K562 treated with DMSO at 1 percent for 4 hours (cell line): ENCODE data around the gene TFDP1. TPM values are rescaled to one million over a fixed set of nuclear protein-coding genes. Genes with fewer than 3 reads are reported as not detected.

Experiments
- total RNA-seq: library from RNA; unstranded; fragments of 300-600 nt; gene quantifications from 2 replicates; pipeline ENCODE4 v1.2.3, GENCODE V29; 2022; ENCODE audit not compliant: insufficient read depth

Gene TFDP1, protein sequence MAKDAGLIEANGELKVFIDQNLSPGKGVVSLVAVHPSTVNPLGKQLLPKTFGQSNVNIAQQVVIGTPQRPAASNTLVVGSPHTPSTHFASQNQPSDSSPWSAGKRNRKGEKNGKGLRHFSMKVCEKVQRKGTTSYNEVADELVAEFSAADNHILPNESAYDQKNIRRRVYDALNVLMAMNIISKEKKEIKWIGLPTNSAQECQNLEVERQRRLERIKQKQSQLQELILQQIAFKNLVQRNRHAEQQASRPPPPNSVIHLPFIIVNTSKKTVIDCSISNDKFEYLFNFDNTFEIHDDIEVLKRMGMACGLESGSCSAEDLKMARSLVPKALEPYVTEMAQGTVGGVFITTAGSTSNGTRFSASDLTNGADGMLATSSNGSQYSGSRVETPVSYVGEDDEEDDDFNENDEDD
- total RNA-seq = 51.8 and 79.8 TPM in 2 replicates

DNA sequence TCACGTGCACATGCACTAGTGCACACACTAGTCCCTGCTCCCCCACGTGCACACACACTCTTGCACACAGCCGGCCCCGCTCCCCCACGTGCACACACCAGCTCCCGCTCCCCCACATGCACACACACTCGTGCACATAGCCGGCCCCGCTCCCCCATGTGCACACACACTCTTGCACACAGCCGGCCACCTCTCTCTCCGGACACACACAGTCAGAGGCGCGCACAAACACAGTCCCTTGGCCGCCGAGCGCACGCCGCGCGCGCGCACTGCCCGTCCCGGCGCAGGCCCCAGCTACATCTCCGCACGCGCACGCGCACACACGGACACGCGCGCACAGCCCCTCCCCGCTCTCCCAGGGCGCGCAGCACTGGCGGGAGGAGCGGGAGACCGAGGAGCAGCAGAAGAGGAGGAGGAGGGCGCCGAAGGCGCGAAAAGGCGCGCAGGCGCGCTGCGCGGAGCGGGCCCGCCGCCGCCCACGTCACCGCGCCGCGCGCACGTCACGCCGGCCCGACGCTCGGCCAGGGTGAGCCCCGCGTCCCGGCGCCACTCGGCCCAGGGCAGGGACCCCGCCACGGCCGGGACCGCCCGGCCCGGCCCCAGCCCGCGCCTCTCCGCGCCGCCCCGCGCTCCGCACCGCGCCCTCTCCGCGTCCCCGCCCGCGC, at the start of gene TFDP1:
Gene TFDP1, plus strand, starts transcription at position 549 of the 665 bp plus-strand sequence. CDS start 1,085 bp downstream, outside the sequence.

GRCh38 chr13:113657851-113658741, 73.5 kb downstream of the TFDP1 start, which contains the start of gene ATP4B:
TSS of gene ATP4B (minus strand) at chr13:113658198. CDS start at chr13:113658144, 54 bp downstream.

DNA sequence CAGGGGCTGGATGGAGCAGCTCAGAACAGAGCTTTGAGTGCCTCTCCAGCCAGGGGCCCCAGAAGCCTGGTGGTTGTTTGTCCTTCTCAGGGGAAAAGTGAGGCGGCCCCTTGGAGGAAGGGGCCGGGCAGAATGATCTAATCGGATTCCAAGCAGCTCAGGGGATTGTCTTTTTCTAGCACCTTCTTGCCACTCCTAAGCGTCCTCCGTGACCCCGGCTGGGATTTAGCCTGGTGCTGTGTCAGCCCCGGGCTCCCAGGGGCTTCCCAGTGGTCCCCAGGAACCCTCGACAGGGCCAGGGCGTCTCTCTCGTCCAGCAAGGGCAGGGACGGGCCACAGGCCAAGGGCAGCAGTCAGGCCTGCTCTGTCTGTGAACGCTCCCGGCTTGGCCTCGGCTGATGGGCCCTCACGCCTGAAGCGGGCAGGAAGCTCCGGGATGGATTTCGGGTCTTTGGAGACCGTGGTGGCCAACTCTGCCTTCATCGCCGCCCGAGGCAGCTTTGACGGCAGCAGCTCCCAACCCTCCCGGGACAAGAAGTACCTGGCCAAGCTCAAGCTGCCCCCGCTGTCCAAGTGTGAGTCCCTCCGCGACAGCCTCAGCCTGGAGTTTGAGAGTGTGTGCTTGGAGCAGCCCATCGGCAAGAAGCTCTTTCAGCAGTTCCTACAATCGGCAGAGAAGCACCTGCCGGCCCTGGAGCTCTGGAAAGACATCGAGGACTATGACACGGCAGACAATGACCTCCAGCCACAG, 82.6 kb downstream of the TFDP1 start, which contains the start of gene GRK1:
Gene GRK1, plus strand, starts transcription at position 269 of the 751 bp plus-strand sequence. Its CDS starts 168 bp downstream, at position 437.

Other genes with a start within 250 kb of the TFDP1 start
- 8.0 and 13.3 TPM in 2 replicates for gene GRTP1, start 220.6 kb upstream of the TFDP1 start, total RNA-seq
- gene ADPRHL1, start 131.3 kb upstream of the TFDP1 start, total RNA-seq = 1.3 and 2.3 TPM in 2 replicates
- 9.5 and 14.7 TPM in 2 replicates for gene DCUN1D2, start 94.0 kb upstream of the TFDP1 start, total RNA-seq
- gene ATP4B, start 73.4 kb downstream of the TFDP1 start, total RNA-seq = not detected in 2 replicates
- gene GRK1, start 82.5 kb downstream of the TFDP1 start, total RNA-seq = not detected in 2 replicates
- gene TMEM255B, start 174.5 kb downstream of the TFDP1 start, total RNA-seq = 1.3 and 3.1 TPM in 2 replicates